NCI-H2029 treated with DMSO at 0.1 percent for 48 hours (cell line): ENCODE results near the gene ABHD3.
"Not testable (repeated sequence)": the region's sequence is repeated elsewhere in the genome, so short reads cannot be mapped to it uniquely, and the experiment has no call there.

Experiments
- DNase-seq: peaks from one replicate; lab custom pipeline; 2025; lab: John Stamatoyannopoulos, UW

The ABHD3 gene

DNA sequence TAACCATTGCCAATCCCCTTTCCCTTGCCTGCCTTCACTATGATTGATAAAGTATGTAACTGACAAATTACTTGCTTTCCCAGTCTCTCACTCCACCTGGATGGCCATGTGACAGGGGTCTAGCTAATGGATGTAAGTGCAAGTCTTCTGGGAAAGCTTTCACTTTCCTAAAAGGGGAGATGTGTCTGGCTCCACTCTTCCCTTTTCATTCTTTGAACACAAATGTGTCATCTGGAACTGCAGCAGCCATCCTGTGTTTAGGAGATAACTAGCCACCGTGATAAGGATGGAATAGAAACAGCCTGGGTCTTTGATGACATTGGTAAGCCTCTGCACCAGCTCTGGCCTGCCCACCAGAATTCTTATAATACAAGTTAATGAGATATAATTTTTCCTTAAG is 54.3 kb downstream of the ABHD3 start:
- no peak for DNase-seq

DNA sequence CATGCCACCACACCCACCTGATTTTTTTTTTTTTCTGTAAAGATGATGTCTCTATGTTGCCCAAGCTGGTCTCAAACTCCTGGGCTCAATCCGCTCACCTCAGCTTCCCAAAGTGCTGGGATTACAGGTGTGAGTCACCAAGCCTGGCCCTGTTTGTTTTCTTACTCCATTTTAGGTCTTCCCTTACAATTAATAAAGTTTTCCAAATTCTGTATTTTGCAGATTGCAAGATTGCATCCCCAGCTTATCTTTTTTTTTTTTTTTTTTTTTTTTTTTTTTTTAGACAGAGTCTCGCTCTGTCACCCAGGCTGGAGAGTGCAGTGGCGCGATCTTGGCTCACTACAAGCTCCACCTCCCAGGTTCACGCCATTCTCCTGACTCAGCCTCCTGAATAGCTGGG is 64.2 kb downstream of the ABHD3 start:
- DNase-seq, result not testable (repeated sequence)

DNA sequence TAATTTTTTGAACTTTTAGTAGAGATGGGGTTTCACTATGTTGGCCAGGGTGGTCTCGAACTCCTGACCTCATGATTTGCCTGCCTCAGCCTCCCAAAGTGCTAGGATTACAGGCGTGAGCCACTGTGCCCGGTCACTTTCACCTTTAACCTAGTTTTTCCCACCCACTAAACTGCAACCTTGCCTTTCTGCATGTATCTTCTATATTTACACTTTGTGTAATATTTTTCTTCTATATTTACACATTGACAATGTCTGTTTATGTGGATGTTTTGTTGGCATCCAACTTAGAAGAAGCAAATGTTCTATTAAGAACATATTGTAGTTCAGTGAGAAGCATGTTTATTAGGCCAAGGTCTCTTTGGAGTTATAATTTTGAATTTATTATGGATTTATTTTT is 65.8 kb downstream of the ABHD3 start:
- no peak for DNase-seq

DNA sequence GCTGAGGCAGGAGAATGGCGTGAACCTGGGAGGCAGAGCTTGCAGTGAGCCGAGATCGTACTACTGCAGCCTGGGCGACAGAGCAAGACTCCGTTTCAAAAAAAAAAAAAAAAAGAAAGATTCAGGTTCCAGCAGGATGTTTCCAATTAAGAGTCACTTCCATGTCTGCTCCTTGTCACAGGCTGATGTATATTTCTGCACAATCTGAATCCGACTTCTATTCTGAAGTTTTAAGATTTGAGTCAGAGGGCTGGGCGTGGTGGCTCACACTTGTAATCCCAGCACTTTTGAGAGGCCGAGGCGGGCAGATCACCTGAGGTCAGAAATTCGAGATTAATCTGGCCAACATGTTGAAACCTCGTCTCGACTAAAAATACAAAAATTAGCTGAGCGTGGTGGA is 67.8 kb downstream of the ABHD3 start:
- DNase-seq, result no peak

DNA sequence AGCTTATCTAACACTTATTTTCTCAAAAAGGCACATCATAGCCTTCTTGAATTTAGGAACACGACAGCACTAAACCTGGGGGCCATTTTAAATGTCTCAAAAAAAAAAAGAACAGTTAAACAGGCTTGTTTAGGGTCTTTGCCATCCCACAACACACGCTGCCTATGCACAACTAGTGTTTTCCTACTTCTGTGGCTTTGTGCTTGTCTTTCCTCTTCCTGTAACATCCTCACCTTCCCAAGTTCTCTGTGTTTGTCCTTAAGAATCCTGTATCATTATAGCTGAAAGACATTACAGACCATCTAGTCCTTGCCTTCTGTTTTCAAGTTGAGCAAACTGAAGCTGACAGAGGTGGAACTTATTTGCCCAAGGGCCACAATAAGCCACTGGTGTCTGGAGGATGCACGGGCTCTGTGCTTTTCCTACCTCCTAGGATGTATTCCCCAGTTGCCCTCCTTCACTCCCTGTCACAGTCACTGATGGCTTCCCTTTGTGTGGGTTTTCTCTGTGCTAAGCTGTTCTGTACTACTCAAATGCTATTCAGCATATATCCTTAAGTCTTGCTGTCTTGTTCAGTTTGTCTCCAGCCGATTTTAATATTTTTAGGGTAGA is 69.9 kb downstream of the ABHD3 start:
- no peak for DNase-seq

DNA sequence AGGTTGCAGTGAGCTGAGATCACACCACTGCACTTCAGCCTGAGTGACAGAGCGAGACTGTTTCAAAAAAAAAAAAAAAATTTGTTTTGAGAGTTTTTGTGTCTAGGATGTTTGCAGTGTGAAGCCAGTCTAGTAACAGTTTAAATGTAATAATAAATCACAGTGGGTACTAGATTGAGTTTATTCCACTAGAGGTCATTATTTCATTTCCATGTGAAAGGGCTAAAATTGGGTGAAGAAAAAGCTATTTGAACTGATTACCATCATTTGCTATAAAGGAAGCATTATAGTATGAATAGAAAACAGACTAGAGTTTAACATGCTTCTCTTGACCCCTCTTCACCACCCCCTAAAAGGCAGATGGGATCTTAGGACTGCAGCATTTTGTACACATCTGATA is 72.2 kb downstream of the ABHD3 start:
- no peak for DNase-seq

DNA sequence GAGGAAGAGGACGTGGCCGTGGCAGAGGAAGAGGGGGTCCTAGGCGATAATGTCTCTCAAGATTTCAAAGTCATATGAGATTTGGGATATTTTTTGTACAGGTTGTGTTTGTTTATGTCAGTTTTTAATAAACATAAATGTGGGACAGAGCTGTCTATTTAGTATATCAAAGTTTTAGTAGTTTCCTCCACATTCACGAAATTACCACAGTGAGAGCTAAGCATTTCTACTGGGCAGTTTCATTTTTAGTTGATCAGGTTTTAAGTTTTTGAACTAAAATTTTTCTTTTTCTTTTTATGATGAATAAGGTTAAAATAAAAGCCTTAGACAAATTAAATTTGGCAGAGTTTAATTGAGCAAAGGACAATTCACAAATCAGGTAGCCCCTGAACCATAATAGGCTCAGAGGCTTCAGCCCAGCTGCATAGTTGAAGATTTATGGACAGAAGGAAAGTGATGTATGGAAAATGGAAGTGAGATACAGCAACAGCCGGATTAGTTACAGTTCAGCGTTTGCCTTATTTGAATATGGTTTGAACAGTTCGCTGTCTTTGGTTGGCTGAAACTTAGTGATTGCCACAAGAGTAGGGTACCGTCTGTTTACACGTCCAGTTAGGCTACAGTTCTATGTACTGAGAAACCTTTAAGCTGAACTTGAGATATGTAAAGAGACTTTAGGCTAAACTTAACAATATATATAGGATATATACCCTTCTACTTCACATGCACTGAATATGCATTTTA is 75.3 kb downstream of the ABHD3 start:
- DNase-seq, result no peak

DNA sequence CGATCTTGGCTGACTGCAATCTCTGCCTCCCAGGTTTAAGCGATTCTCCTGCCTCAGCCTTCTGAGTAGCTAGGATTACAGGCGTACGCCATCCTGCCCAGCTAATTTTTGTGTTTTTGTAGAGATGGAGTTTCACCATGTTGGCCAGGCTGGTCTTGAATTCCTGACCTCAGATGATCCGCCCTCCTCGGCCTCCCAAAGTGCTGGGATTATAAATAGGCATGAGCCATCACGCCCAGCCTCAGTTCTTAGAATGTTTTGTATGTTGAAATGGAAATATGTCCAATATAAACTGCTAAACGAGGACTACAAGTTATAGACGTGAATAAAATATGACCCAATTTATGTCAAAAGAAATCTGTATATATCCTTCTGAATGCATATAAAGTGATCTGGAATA is 82.9 kb downstream of the ABHD3 start:
- DNase-seq, result not testable (repeated sequence)

DNA sequence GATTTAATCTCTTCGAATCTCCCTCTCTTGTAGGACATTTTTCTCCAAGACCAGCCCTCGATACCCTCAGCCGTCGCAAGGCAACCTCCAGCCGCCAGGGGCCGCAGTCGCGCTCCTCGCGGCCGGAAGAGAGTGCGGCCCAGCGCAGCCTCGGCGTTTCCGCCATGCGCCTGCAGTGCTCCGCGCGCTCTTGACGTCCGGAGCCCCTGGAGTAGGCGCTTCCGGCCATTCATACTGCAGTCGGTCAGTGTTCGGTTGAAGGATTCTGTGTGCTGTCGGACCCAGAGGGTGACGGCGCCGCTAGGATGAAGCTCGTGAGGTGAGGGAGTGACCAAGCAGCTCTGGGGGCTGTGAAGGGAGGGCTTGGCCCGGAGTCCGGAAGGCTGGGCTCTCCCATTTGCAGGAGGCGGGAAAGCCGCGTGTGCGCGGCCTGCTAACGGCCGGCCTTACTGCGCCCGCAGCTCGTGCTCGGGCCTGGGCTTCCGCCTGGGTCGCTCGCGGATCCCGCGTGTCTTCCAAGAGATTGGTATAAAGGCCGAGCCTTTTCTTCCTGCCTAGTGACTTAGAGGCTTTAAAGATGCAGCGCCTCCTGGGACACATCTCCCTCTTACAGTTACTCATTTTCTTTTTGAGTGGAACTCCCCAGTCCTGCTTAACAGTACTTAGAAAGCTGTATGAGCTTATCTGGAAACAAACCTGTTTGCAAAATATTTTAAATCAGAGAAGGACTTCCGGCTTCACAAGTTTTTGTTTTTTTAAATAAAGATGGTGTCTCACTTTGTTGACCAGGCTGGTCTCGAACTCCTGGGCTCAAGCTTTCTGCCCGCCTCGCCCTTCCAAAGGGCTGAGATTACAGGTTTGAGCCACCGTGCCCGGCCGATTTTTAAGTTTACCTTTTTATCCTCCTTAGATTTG is 92.2 kb downstream of the ABHD3 start, which contains the start of gene SNRPD1:
Gene SNRPD1 (plus strand): TSS at position 190 of the 915 bp plus-strand sequence. CDS start 116 bp downstream, at position 306.
- DNase-seq, result peak; percentile 29

DNA sequence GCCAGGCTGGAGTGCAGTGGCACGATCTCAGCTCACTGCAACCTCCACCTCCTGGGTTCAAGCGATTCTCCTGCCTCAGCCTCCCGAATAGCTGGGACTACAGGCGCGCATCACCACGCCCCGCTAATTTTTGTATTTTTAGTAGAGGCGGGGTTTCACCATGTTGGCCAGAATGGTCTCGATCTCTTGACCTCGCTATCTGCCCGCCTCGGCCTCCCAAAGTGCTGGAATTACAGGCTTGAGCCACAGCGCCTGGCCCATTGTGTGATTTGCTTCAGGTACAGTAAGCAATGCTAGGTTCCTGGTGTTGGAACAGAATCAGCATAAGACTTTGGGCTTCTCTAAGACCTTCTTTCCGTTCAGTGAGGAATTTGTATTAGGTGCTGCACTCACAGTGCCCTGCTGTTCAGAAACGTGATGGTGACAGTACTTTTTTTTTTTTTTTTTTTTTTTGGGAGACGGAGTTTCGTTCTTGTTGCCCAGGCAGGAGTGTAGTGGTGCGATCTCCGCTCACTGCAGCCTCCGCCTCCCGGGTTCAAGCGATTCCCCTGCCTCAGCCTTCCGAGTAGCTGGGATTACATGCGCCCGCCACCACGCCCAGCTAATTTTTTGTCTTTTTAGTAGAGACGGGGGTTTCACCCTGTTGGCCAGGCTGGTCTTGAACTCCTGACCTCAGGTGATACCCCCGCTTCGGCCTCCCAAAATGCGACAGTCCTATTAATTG is 93.0 kb downstream of the ABHD3 start:
- DNase-seq, result not testable (repeated sequence)

DNA sequence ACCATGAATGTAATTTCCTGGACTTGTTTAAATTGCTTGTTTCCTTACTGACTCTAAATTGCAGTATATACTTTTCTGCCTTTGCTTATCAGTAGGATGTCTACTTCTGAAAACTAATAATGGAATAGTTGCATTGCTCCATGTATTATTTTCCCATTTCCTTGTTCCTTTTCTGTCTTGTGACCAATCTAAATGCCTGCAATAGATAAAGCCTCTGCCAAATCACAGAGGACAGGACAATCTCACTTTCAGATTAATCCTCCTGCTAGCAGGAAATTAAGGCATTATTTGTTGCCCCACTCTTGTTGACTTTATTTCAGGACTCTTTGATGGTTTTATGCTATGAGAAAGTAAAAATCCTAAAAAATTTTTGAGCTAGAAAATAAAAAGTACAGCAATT is 99.4 kb downstream of the ABHD3 start:
- no peak for DNase-seq

DNA sequence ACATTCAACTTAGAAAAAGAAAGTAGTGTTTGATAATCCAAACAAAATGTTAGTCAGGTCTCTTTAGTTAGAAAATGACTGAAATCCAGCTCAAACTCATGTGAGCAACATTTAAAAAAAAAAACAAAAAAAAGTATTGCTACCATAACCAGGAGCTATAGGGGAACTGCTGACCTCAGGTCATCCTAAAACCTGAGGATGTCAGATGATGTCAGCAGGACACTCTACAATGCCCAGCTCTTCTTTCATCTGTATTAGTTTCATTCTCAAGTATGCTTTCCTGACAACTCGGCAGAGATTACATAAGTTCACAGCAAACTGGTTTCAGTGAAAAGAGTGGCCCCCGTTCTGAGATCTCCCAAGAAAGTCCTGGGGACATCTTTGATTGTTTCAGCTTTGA is 99.9 kb downstream of the ABHD3 start:
- DNase-seq, result no peak

DNA sequence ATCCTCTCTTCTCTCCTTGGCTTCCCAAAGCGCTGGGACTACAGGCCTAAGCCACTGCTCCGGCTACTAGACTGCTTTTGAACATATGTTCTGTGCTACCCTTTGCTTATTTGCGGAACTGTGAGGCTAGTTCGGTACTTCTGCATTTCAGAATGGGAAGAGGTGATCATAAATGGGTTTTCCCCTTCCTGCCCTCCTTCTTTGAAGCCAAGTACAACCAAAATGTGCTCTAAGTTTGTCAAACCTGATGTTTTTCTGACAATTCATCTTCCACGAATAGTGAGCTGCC is 102.3 kb downstream of the ABHD3 start:
- no peak for DNase-seq
